Mesenchymal stem cell (in vitro differentiated cells and primary cell): ENCODE data around the gene FGF7.
"Not testable (repeated sequence)": the region's sequence is repeated elsewhere in the genome, so short reads cannot be mapped to it uniquely, and the experiment has no call there.

Experiments
- DNase-seq: peaks from one replicate; pipeline ENCODE4 v3.0.0-alpha.2; 2013
- H2AFZ ChIP-seq: one replicate; pipeline ENCODE4 v1.6.1; 2013; ENCODE audit warnings: low read depth, mild to moderate bottlenecking, control low read depth, inconsistent platforms, low read length, moderate library complexity
- H2AK5ac ChIP-seq: 2 replicates; pipeline ENCODE4 v1.6.1; 2013; ENCODE audit warnings: low read length, moderate library complexity, mild to moderate bottlenecking, inconsistent platforms; ENCODE audit not compliant: severe bottlenecking
- H2BK120ac ChIP-seq: one replicate; pipeline ENCODE4 v1.6.1; 2013; ENCODE audit warnings: low read depth, mild to moderate bottlenecking, inconsistent platforms, low read length, moderate library complexity
- H2BK12ac ChIP-seq, 2 experiments: one replicate each; pipeline ENCODE4 v1.6.1; 2013; ENCODE audit warnings: inconsistent platforms in 2 of 2, low read length in 2 of 2, mild to moderate bottlenecking in 2 of 2, moderate library complexity in 2 of 2, control low read depth in 1 of 2
- H2BK15ac ChIP-seq: one replicate; pipeline ENCODE4 v1.6.1; 2013; ENCODE audit warnings: mild to moderate bottlenecking, low read depth, inconsistent platforms; ENCODE audit not compliant: poor library complexity, severe bottlenecking
- H2BK5ac ChIP-seq: 2 replicates; pipeline ENCODE4 v1.6.1; 2013; ENCODE audit warnings: low read depth, mild to moderate bottlenecking, low read length, control low read depth, inconsistent platforms; ENCODE audit not compliant: poor library complexity, severe bottlenecking
- H3K14ac ChIP-seq, 2 experiments: one replicate each; pipeline ENCODE4 v1.6.1; 2013; ENCODE audit warnings: inconsistent platforms in 2 of 2, low read length in 2 of 2, control low read depth in 1 of 2, mild to moderate bottlenecking in 1 of 2, moderate library complexity in 1 of 2
- H3K18ac ChIP-seq, 2 experiments: one replicate each; pipeline ENCODE4 v1.6.1; 2013; ENCODE audit warnings: inconsistent platforms in 2 of 2, low read length in 2 of 2, control low read depth in 1 of 2, low read depth in 1 of 2, mild to moderate bottlenecking in 1 of 2
- H3K23ac ChIP-seq, 2 experiments: one replicate each; pipeline ENCODE4 v1.6.1; 2013; ENCODE audit warnings: inconsistent platforms in 2 of 2, low read length in 2 of 2, mild to moderate bottlenecking in 2 of 2, moderate library complexity in 2 of 2, control low read depth in 1 of 2
- H3K27ac ChIP-seq: 2 replicates; pipeline ENCODE4 v1.5.1; 2013; ENCODE audit warnings: mild to moderate bottlenecking, moderate library complexity, low read length, control low read depth, inconsistent platforms; ENCODE audit not compliant: poor library complexity, severe bottlenecking
- H3K27me3 ChIP-seq, 2 experiments: 2 replicates each; pipeline versions ENCODE4 v1.6.1 to v1.7.0; 2013; ENCODE audit warnings: low read length in 2 of 2, mild to moderate bottlenecking in 2 of 2, moderate library complexity in 2 of 2, control low read depth in 1 of 2, inconsistent platforms in 1 of 2; ENCODE audit not compliant: control insufficient read depth in 1 of 2, insufficient read depth in 1 of 2
- H3K36me3 ChIP-seq, 2 experiments: 2 replicates each; pipeline versions ENCODE4 v1.6.1 to v1.7.0; 2013; ENCODE audit warnings: low read length in 2 of 2, control low read depth in 1 of 2, inconsistent platforms in 1 of 2, low read depth in 1 of 2, mild to moderate bottlenecking in 1 of 2; ENCODE audit not compliant: insufficient read depth in 2 of 2, control insufficient read depth in 1 of 2
- H3K4ac ChIP-seq, 2 experiments: one replicate each; pipeline ENCODE4 v1.6.1; 2013; ENCODE audit warnings: inconsistent platforms in 2 of 2, low read length in 2 of 2, mild to moderate bottlenecking in 2 of 2, moderate library complexity in 2 of 2, control low read depth in 1 of 2, low read depth in 1 of 2
- H3K4me1 ChIP-seq: 2 replicates; pipeline ENCODE4 v1.6.1; 2013; ENCODE audit warnings: low read depth, low read length, control low read depth; ENCODE audit not compliant: control insufficient read depth, insufficient read depth
- H3K4me2 ChIP-seq: 2 replicates; pipeline ENCODE4 v1.6.1; 2013; ENCODE audit warnings: low read length, mild to moderate bottlenecking, inconsistent platforms; ENCODE audit not compliant: poor library complexity, severe bottlenecking
- H3K4me3 ChIP-seq, 2 experiments: 2 replicates each; pipeline versions ENCODE4 v1.5.1 to v1.7.0; 2013; ENCODE audit warnings: low read length in 2 of 2, mild to moderate bottlenecking in 2 of 2, control low read depth in 1 of 2, low read depth in 1 of 2; ENCODE audit not compliant: insufficient read depth in 1 of 2
- H3K79me1 ChIP-seq: replicated peaks from 2 replicates; pipeline ENCODE4 v1.6.1; 2013; ENCODE audit warnings: mild to moderate bottlenecking, control low read depth, low read length, inconsistent platforms; ENCODE audit not compliant: poor library complexity, severe bottlenecking
- H3K9ac ChIP-seq: 2 replicates; pipeline ENCODE4 v1.7.0; 2013; ENCODE audit warnings: mild to moderate bottlenecking, low read length, moderate library complexity
- H3K9me3 ChIP-seq: 2 replicates; pipeline ENCODE4 v1.7.0; 2013; ENCODE audit warnings: mild to moderate bottlenecking, low read length; ENCODE audit not compliant: control insufficient read depth
- H4K8ac ChIP-seq: one replicate; pipeline ENCODE4 v1.6.1; 2013; ENCODE audit warnings: inconsistent platforms, mild to moderate bottlenecking, low read length, moderate library complexity
- H4K91ac ChIP-seq: one replicate; pipeline ENCODE4 v1.6.1; 2013; ENCODE audit warnings: mild to moderate bottlenecking, low read length, inconsistent platforms
- WGBS: methylation state at CpG from one replicate; pipeline ENCODE4 v1.1.7; 2013; ENCODE audit warnings: mixed read lengths; 5-methylcytosine and 5-hydroxymethylcytosine counted together

FGF7 gene

DNA sequence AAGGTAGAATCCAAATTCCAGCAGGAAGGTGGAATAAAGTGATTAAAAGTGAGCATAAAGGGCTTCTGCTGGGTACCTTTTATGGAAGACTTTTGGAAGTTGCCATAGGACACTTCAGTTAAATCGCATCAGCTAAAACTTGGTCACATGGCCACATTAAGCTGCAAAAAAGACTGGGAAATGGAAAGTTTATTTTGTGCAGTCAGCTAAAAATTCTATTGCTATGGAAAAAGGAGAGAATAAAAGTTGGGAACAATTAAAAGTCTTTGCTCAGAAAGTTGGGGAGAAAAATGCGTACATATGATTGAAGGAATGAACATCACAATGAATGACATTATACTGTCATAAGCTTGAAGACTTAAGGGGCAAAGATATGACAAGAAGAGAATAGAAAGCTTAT lies 49.3 kb downstream of the FGF7 start:
- Histone ChIP-seq H3K18ac (no peak overlapping the region), H3K79me1 (no peaks in the 10 kb centered on the region), H2BK15ac (no peak overlapping the region), H3K14ac (no peak overlapping the region), H4K91ac (no peak overlapping the region), H2BK12ac (no peak overlapping the region), H2AFZ (no peak overlapping the region), H4K8ac (no peak overlapping the region), H2BK120ac (no peak overlapping the region), H3K4ac (no peak overlapping the region), H3K4me1 (no peaks in the 10 kb centered on the region), H3K36me3 (peaks cover 0 to 88% of the 10 kb centered on the region in 2 experiments), H3K27me3 (no peaks in the 10 kb centered on the region), H2BK5ac (no peak overlapping the region), H3K9ac (peak overlapping the region; percentile 69), H3K4me3 (no peak overlapping the region), H3K23ac (no peak overlapping the region), H2AK5ac (no peak overlapping the region), H3K27ac (no peak overlapping the region), H3K9me3 (no peaks in the 10 kb centered on the region), H3K4me2 (no peak overlapping the region)
- 96% methylated on average over 1 of the region's 2 CpGs for WGBS
- DNase-seq = no peak

DNA sequence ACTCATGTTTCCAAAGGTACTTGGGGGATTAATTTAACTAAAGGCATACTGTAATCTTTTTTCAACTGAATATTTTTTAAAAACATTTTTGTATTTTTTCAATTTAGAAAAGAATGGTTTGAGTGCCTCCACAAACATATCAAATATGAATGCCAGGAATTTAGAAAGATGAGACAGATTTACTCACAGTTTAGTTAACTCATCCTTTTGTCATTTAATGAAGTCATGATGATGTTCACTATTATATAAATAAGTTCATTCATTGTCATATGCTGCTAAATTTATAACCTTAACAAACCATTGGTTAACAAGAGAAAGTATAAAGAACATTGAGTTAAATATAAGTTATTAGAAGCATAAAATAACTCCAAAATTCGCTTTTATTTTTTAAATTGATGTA lies 50.0 kb downstream of the FGF7 start:
- H3K79me1 ChIP-seq = no peaks in the 10 kb centered on the region
- no peak overlapping the region for H3K4me2 ChIP-seq
- H3K23ac ChIP-seq = no peak overlapping the region
- H2AK5ac ChIP-seq = no peak overlapping the region
- no peaks in the 10 kb centered on the region for H3K27me3 ChIP-seq
- no peak overlapping the region for H3K14ac ChIP-seq
- WGBS = no CpG with 5 or more reads among the region's 1 CpG
- H3K4me3 ChIP-seq = no peak overlapping the region
- peak overlapping the region; percentile 69 for H3K9ac ChIP-seq
- no peak overlapping the region for H2BK5ac ChIP-seq
- H3K18ac ChIP-seq = no peak overlapping the region
- H4K8ac ChIP-seq = no peak overlapping the region
- no peak overlapping the region for H2BK12ac ChIP-seq
- H3K27ac ChIP-seq = no peak overlapping the region
- no peak for DNase-seq
- peaks cover 0 to 88% of the 10 kb centered on the region in 2 experiments for H3K36me3 ChIP-seq
- H3K4me1 ChIP-seq = no peaks in the 10 kb centered on the region
- H2BK120ac ChIP-seq = no peak overlapping the region
- no peak overlapping the region for H2AFZ ChIP-seq
- no peak overlapping the region for H4K91ac ChIP-seq
- no peaks in the 10 kb centered on the region for H3K9me3 ChIP-seq
- H2BK15ac ChIP-seq = no peak overlapping the region
- H3K4ac ChIP-seq = no peak overlapping the region

DNA sequence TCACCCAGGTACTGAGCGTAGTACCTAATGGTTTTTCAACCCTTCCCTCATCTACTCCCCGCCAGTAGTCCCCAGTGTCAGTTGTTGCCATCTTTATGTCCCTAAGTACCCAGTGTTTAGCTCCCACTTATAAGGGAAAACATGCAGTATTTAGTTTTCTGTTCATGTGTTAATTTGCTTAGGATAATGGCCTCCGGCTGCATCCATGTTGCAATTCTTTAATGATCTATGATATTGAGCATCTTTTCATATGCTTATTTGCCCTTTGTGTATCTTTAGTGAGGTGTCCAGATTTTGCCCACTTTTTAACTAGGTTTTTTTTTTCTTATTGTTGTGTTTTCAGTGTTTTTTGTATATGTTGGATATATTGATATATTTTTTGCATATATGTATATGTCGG lies 55.0 kb downstream of the FGF7 start:
- not testable (repeated sequence) for H2BK120ac ChIP-seq, H2AK5ac ChIP-seq, H3K4me3 ChIP-seq, H4K8ac ChIP-seq, H3K27ac ChIP-seq, H2BK5ac ChIP-seq, H2BK12ac ChIP-seq, DNase-seq, H3K79me1 ChIP-seq, H3K14ac ChIP-seq, H3K27me3 ChIP-seq, H3K4ac ChIP-seq, H3K4me1 ChIP-seq, H2AFZ ChIP-seq, H3K18ac ChIP-seq, H3K23ac ChIP-seq, H2BK15ac ChIP-seq, H3K4me2 ChIP-seq, H3K9ac ChIP-seq, H3K9me3 ChIP-seq, H4K91ac ChIP-seq
- WGBS = 100% methylated on average over 1 of the region's 4 CpGs
- peaks cover 0 to 54% of the 10 kb centered on the region in 2 experiments for H3K36me3 ChIP-seq

DNA sequence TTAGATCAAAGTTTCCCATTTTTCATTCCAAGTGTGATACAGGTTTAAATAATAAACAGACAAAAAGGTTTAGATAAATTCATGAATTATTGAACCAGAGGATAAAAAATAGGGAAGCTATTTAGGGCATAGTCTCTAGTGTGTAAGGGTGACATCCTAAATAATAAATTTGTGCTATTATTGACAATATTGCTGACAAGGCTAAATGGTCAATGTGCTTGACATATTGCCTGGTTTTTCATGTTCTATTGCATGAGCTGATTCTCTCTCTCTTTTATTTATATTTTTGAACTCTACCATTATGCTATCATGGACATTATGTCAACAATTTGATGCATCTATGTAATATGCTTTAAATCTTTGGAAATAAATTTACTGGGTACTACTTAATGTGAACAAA lies 55.9 kb downstream of the FGF7 start:
- not testable (repeated sequence) for H3K18ac ChIP-seq, DNase-seq, H2BK15ac ChIP-seq, H3K14ac ChIP-seq, H3K9ac ChIP-seq, H3K4me3 ChIP-seq, H2BK12ac ChIP-seq, H4K8ac ChIP-seq, H3K4me2 ChIP-seq, H3K27ac ChIP-seq, H3K23ac ChIP-seq, H2BK5ac ChIP-seq, H3K4ac ChIP-seq, H2AFZ ChIP-seq, H2BK120ac ChIP-seq, H4K91ac ChIP-seq, H3K9me3 ChIP-seq, H2AK5ac ChIP-seq, H3K4me1 ChIP-seq, H3K27me3 ChIP-seq, H3K79me1 ChIP-seq
- H3K36me3 ChIP-seq = peaks cover 0 to 54% of the 10 kb centered on the region in 2 experiments
